HepG2 (cell line): ENCODE results near the gene NAPEPLD. TPM values are rescaled to one million over a fixed set of nuclear protein-coding genes. Genes with fewer than 3 reads are reported as not detected.

Experiments used
- CHD2 ChIP-seq: IDR thresholded peaks from 2 replicates; pipeline ENCODE4 v1.6.1; 2011; ENCODE audit warnings: low read depth, low read length, improper control_type of control experiment
- EZH2 ChIP-seq: conservative IDR thresholded peaks from 2 replicates; pipeline ENCODE4 v1.6.1; 2012; ENCODE audit warnings: mild to moderate bottlenecking, low read depth, low read length, moderate library complexity
- FOXK1 ChIP-seq: sonication (generic); formaldehyde crosslinking; IDR thresholded peaks from 2 replicates; pipeline ENCODE4 v1.4.0; 2020; ENCODE audit warnings: low read depth, missing genetic modification reagents, borderline replicate concordance
- KMT2B ChIP-seq: IDR thresholded peaks from 2 replicates; pipeline ENCODE4 v1.6.1; 2016; ENCODE audit warnings: missing genetic modification reagents, missing compliant biosample characterization
- MIER3 ChIP-seq: IDR thresholded peaks from 2 replicates; pipeline ENCODE4 v1.6.1; 2016; ENCODE audit warnings: missing compliant biosample characterization, borderline replicate concordance
- ONECUT2 ChIP-seq: sonication (generic); formaldehyde crosslinking; IDR thresholded peaks from 2 replicates; pipeline ENCODE4 v1.4.0; 2020; ENCODE audit warnings: missing genetic modification reagents
- PRDM10 ChIP-seq: sonication (generic); formaldehyde crosslinking; IDR thresholded peaks from 2 replicates; pipeline ENCODE4 v1.4.0; 2020; ENCODE audit warnings: low read depth, missing genetic modification reagents
- PRMT3 ChIP-seq: sonication (generic); formaldehyde crosslinking; IDR thresholded peaks from 2 replicates; pipeline ENCODE4 v1.8.1; 2022; ENCODE audit warnings: low read depth, mild to moderate bottlenecking, moderate library complexity, missing genetic modification reagents, borderline replicate concordance
- SRY ChIP-seq: sonication (generic); formaldehyde crosslinking; IDR thresholded peaks from 2 replicates; pipeline ENCODE4 v1.8.0; 2022; ENCODE audit warnings: mild to moderate bottlenecking, missing genetic modification reagents
- ZNF143 ChIP-seq: sonication (generic); formaldehyde crosslinking; IDR thresholded peaks from 2 replicates; pipeline ENCODE4 v1.4.0; 2020; ENCODE audit warnings: missing genetic modification reagents
- ZNF326 ChIP-seq: sonication (generic); formaldehyde crosslinking; IDR thresholded peaks from 2 replicates; pipeline ENCODE4 v1.4.0; 2020; ENCODE audit warnings: missing genetic modification reagents, borderline replicate concordance
- ZNF562 ChIP-seq: sonication (generic); formaldehyde crosslinking; IDR thresholded peaks from 2 replicates; pipeline ENCODE4 v1.8.0; 2022; ENCODE audit warnings: missing genetic modification reagents, borderline replicate concordance
- ZNF570 ChIP-seq: sonication (generic); formaldehyde crosslinking; IDR thresholded peaks from 2 replicates; pipeline ENCODE4 v1.4.0; 2020; ENCODE audit warnings: mild to moderate bottlenecking, missing genetic modification reagents, borderline replicate concordance
- ZNF674 ChIP-seq: sonication (generic); formaldehyde crosslinking; IDR thresholded peaks from 2 replicates; pipeline ENCODE4 v1.5.0; 2020; ENCODE audit warnings: low read depth, mild to moderate bottlenecking, missing genetic modification reagents
- polyA plus RNA-seq, 8 experiments: library from polyadenylated mRNA; depleted of rRNA in 3 of 8; stranded (reverse) in 7 of 8; unstranded in 1 of 8; fragments of >200 nt; fragmentation: Illumina TruSeq in 4 of 8; extraction: Trizol in 4 of 8; gene quantifications; 2 replicates each; pipeline versions ENCODE4 v1.2.1 to v1.2.3, GENCODE V29; 2011 to 2016; ENCODE audit warnings: low read depth in 4 of 8, missing spikeins in 1 of 8, mixed read lengths in 1 of 8; ENCODE audit not compliant: insufficient read depth in 1 of 8
- total RNA-seq, 5 experiments: library from RNA; depleted of rRNA; stranded (reverse); fragments of >200 nt; fragmentation: Illumina TruSeq; extraction: Trizol; gene quantifications; 2 replicates each; pipeline ENCODE4 v1.2.3, GENCODE V29; 2016; ENCODE audit warnings: low read depth in 1 of 5
- TF ChIP-seq, protein P1 (sequence below): sonication (generic); formaldehyde crosslinking; IDR thresholded peaks from 2 replicates; pipeline ENCODE4 v1.4.0; 2020; ENCODE audit warnings: mild to moderate bottlenecking, missing genetic modification reagents
- TF ChIP-seq, protein P2 (sequence below): sonication (generic); formaldehyde crosslinking; IDR thresholded peaks from 2 replicates; pipeline ENCODE4 v1.4.0; 2020; ENCODE audit warnings: low read depth, mild to moderate bottlenecking, missing genetic modification reagents
- TF ChIP-seq, protein P3 (sequence below): sonication (generic); formaldehyde crosslinking; IDR thresholded peaks from 2 replicates; pipeline ENCODE4 v1.9.0; 2021; ENCODE audit warnings: missing genetic modification reagents, mild to moderate bottlenecking, borderline replicate concordance

NAPEPLD gene
- total and polyA plus RNA-seq, 2 of the 13 experiments (the other 11 are each of a cell fraction or from before 2014, with no cell fraction given): 3.4 to 5.6 TPM

- no peak for TF ChIP-seq FOXK1 (CRISPR knock-in tag)
- TF ChIP-seq PRMT3: no peak
- no peak for TF ChIP-seq ZNF143 (CRISPR knock-in tag)
- TF ChIP-seq ONECUT2: no peak
- TF ChIP-seq KMT2B: peak; percentile 83
- TF ChIP-seq ZNF326: no peak
- TF ChIP-seq SRY (CRISPR knock-in tag): 0 out of 2 replicates have a peak, but pooled peaks have one; percentile 55
- TF ChIP-seq, protein P1, sequence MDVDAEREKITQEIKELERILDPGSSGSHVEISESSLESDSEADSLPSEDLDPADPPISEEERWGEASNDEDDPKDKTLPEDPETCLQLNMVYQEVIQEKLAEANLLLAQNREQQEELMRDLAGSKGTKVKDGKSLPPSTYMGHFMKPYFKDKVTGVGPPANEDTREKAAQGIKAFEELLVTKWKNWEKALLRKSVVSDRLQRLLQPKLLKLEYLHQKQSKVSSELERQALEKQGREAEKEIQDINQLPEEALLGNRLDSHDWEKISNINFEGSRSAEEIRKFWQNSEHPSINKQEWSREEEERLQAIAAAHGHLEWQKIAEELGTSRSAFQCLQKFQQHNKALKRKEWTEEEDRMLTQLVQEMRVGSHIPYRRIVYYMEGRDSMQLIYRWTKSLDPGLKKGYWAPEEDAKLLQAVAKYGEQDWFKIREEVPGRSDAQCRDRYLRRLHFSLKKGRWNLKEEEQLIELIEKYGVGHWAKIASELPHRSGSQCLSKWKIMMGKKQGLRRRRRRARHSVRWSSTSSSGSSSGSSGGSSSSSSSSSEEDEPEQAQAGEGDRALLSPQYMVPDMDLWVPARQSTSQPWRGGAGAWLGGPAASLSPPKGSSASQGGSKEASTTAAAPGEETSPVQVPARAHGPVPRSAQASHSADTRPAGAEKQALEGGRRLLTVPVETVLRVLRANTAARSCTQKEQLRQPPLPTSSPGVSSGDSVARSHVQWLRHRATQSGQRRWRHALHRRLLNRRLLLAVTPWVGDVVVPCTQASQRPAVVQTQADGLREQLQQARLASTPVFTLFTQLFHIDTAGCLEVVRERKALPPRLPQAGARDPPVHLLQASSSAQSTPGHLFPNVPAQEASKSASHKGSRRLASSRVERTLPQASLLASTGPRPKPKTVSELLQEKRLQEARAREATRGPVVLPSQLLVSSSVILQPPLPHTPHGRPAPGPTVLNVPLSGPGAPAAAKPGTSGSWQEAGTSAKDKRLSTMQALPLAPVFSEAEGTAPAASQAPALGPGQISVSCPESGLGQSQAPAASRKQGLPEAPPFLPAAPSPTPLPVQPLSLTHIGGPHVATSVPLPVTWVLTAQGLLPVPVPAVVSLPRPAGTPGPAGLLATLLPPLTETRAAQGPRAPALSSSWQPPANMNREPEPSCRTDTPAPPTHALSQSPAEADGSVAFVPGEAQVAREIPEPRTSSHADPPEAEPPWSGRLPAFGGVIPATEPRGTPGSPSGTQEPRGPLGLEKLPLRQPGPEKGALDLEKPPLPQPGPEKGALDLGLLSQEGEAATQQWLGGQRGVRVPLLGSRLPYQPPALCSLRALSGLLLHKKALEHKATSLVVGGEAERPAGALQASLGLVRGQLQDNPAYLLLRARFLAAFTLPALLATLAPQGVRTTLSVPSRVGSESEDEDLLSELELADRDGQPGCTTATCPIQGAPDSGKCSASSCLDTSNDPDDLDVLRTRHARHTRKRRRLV: no peak
- TF ChIP-seq PRDM10: peak; percentile 78; the same call in 1 of the 2 replicates
- TF ChIP-seq, protein P2, sequence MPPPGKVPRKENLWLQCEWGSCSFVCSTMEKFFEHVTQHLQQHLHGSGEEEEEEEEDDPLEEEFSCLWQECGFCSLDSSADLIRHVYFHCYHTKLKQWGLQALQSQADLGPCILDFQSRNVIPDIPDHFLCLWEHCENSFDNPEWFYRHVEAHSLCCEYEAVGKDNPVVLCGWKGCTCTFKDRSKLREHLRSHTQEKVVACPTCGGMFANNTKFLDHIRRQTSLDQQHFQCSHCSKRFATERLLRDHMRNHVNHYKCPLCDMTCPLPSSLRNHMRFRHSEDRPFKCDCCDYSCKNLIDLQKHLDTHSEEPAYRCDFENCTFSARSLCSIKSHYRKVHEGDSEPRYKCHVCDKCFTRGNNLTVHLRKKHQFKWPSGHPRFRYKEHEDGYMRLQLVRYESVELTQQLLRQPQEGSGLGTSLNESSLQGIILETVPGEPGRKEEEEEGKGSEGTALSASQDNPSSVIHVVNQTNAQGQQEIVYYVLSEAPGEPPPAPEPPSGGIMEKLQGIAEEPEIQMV: no peak
- TF ChIP-seq ZNF674 (CRISPR knock-in tag): no peak
- TF ChIP-seq MIER3 (CRISPR knock-in tag): no peak
- TF ChIP-seq, protein P3, sequence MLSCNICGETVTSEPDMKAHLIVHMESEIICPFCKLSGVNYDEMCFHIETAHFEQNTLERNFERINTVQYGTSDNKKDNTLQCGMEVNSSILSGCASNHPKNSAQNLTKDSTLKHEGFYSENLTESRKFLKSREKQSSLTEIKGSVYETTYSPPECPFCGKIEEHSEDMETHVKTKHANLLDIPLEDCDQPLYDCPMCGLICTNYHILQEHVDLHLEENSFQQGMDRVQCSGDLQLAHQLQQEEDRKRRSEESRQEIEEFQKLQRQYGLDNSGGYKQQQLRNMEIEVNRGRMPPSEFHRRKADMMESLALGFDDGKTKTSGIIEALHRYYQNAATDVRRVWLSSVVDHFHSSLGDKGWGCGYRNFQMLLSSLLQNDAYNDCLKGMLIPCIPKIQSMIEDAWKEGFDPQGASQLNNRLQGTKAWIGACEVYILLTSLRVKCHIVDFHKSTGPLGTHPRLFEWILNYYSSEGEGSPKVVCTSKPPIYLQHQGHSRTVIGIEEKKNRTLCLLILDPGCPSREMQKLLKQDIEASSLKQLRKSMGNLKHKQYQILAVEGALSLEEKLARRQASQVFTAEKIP (CRISPR knock-in tag): no peak
- no peak for TF ChIP-seq ZNF562 (CRISPR knock-in tag)
- TF ChIP-seq ZNF570: no peak
- TF ChIP-seq EZH2: no peak
- peak; percentile 87 for TF ChIP-seq CHD2
These were observed at the start of gene NAPEPLD (continued) for GRCh38 chr7:103148994-103149807.
